Stimulated activated memory B cell treated with anti-CD40 and anti-IgM and Interleukin-4, amounts not matched to agents 10 μg/mL and 1 μg/mL and 100 μg/mL, for 72 hours (primary cell): ENCODE results near the gene MXD1.
A peak's percentile ranks its signal among the peaks of the same experiment; 100 is the strongest.
"Not testable (repeated sequence)": the region's sequence is repeated elsewhere in the genome, so short reads cannot be mapped to it uniquely, and the experiment has no call there.

Experiments
- ATAC-seq: fragments of 150-1000 bp; cut with Tn5 transposase; 2 replicates; pipeline ENCODE4 v1.10.0; 2021
- H3K27ac Mint-ChIP-seq: one replicate; pipeline ENCODE4 v1.8.0; 2022; ENCODE audit warnings: mild to moderate bottlenecking, mixed read lengths
- H3K27me3 Mint-ChIP-seq: one replicate; pipeline ENCODE4 v1.8.0; 2022; ENCODE audit warnings: mixed read lengths
- H3K36me3 Mint-ChIP-seq: one replicate; pipeline ENCODE4 v1.8.0; 2022; ENCODE audit warnings: mixed read lengths
- H3K4me1 Mint-ChIP-seq: one replicate; pipeline ENCODE4 v1.8.0; 2022; ENCODE audit warnings: mixed read lengths
- H3K4me3 Mint-ChIP-seq: one replicate; pipeline ENCODE4 v1.8.0; 2022; ENCODE audit warnings: mild to moderate bottlenecking, moderate library complexity, mixed read lengths
- H3K9me3 Mint-ChIP-seq: one replicate; pipeline ENCODE4 v1.8.0; 2022; ENCODE audit warnings: mixed read lengths

The MXD1 gene

GRCh38 chr2:69943843-69944525 lies 29.1 kb downstream of the MXD1 start:
- no peaks in the 10 kb centered on the region for H3K27me3 Mint-ChIP-seq
- no peak overlapping the region for H3K27ac Mint-ChIP-seq
- ATAC-seq, result no peak
- peaks cover 17% of the 10 kb centered on the region for H3K4me1 Mint-ChIP-seq
- peaks cover 36% of the 10 kb centered on the region for H3K36me3 Mint-ChIP-seq
- no peak overlapping the region for H3K4me3 Mint-ChIP-seq
- H3K9me3 Mint-ChIP-seq, result no peaks in the 10 kb centered on the region

GRCh38 chr2:69944756-69945155 lies 29.8 kb downstream of the MXD1 start:
- Mint-ChIP-seq H3K4me3 (no peak overlapping the region), H3K4me1 (peaks cover 17% of the 10 kb centered on the region), H3K36me3 (peaks cover 30% of the 10 kb centered on the region), H3K9me3 (no peaks in the 10 kb centered on the region), H3K27ac (no peak overlapping the region), H3K27me3 (no peaks in the 10 kb centered on the region)
- no peak for ATAC-seq

GRCh38 chr2:69945441-69945840 lies 30.5 kb downstream of the MXD1 start:
- no peaks in the 10 kb centered on the region for H3K27me3 Mint-ChIP-seq
- H3K4me1 Mint-ChIP-seq, result peaks cover 17% of the 10 kb centered on the region
- no peak overlapping the region for H3K4me3 Mint-ChIP-seq
- H3K27ac Mint-ChIP-seq, result no peak overlapping the region
- no peaks in the 10 kb centered on the region for H3K9me3 Mint-ChIP-seq
- H3K36me3 Mint-ChIP-seq, result peaks cover 26% of the 10 kb centered on the region
- ATAC-seq, result no peak

GRCh38 chr2:69945941-69946340 lies 31.0 kb downstream of the MXD1 start:
- peaks cover 22% of the 10 kb centered on the region for H3K36me3 Mint-ChIP-seq
- no peak overlapping the region for H3K27ac Mint-ChIP-seq
- H3K9me3 Mint-ChIP-seq, result no peaks in the 10 kb centered on the region
- H3K4me3 Mint-ChIP-seq, result no peak overlapping the region
- no peak for ATAC-seq
- no peaks in the 10 kb centered on the region for H3K27me3 Mint-ChIP-seq
- H3K4me1 Mint-ChIP-seq, result peaks cover 17% of the 10 kb centered on the region

- H3K27ac Mint-ChIP-seq, result peak overlapping the region; percentile 48
- H3K4me3 Mint-ChIP-seq, result no peak overlapping the region
- peaks cover 21% of the 10 kb centered on the region for H3K36me3 Mint-ChIP-seq
- no peaks in the 10 kb centered on the region for H3K9me3 Mint-ChIP-seq
- H3K27me3 Mint-ChIP-seq, result no peaks in the 10 kb centered on the region
- H3K4me1 Mint-ChIP-seq, result peaks cover 17% of the 10 kb centered on the region
- ATAC-seq, result peak; percentile 69
Observed at GRCh38 chr2:69946351-69947324, 31.7 kb downstream of the MXD1 start.

- no peak for ATAC-seq
Observed at GRCh38 chr2:69947325-69947931, 32.5 kb downstream of the MXD1 start.

GRCh38 chr2:69948032-69948962 lies 33.4 kb downstream of the MXD1 start:
- Mint-ChIP-seq H3K27me3 (no peaks in the 10 kb centered on the region), H3K27ac (no peak overlapping the region), H3K4me1 (peaks cover 28% of the 10 kb centered on the region), H3K36me3 (peaks cover 7% of the 10 kb centered on the region), H3K9me3 (no peaks in the 10 kb centered on the region), H3K4me3 (no peak overlapping the region)
- ATAC-seq, result peak; percentile 25

More at GRCh38 chr2:69947325-69947931, 32.5 kb downstream of the MXD1 start:
- Mint-ChIP-seq H3K9me3 (no peaks in the 10 kb centered on the region), H3K4me3 (no peak overlapping the region), H3K27ac (peak overlapping the region; percentile 48), H3K27me3 (no peaks in the 10 kb centered on the region), H3K4me1 (peaks cover 21% of the 10 kb centered on the region), H3K36me3 (peaks cover 13% of the 10 kb centered on the region)

- Mint-ChIP-seq H3K27ac (no peak overlapping the region), H3K36me3 (peaks cover 5% of the 10 kb centered on the region), H3K4me1 (peaks cover 28% of the 10 kb centered on the region), H3K9me3 (no peaks in the 10 kb centered on the region), H3K27me3 (no peaks in the 10 kb centered on the region), H3K4me3 (no peak overlapping the region)
- ATAC-seq, result no peak
Observed at GRCh38 chr2:69948963-69949645, 34.2 kb downstream of the MXD1 start.

GRCh38 chr2:69950241-69950640 lies 35.3 kb downstream of the MXD1 start:
- peaks cover 28% of the 10 kb centered on the region for H3K4me1 Mint-ChIP-seq
- no peak overlapping the region for H3K4me3 Mint-ChIP-seq
- H3K27me3 Mint-ChIP-seq, result no peaks in the 10 kb centered on the region
- no peak for ATAC-seq
- H3K27ac Mint-ChIP-seq, result no peak overlapping the region
- no peaks in the 10 kb centered on the region for H3K9me3 Mint-ChIP-seq
- H3K36me3 Mint-ChIP-seq, result no peaks in the 10 kb centered on the region

- not testable (repeated sequence) for H3K27me3 Mint-ChIP-seq, H3K9me3 Mint-ChIP-seq, ATAC-seq, H3K4me3 Mint-ChIP-seq, H3K27ac Mint-ChIP-seq, H3K36me3 Mint-ChIP-seq
- H3K4me1 Mint-ChIP-seq, result peaks cover 25% of the 10 kb centered on the region
Observed at GRCh38 chr2:69950671-69951070, 35.8 kb downstream of the MXD1 start.

GRCh38 chr2:69952336-69953115 lies 37.6 kb downstream of the MXD1 start:
- H3K9me3 Mint-ChIP-seq, result no peaks in the 10 kb centered on the region
- H3K27ac Mint-ChIP-seq, result no peak overlapping the region
- no peak overlapping the region for H3K4me3 Mint-ChIP-seq
- peaks cover 11% of the 10 kb centered on the region for H3K4me1 Mint-ChIP-seq
- H3K27me3 Mint-ChIP-seq, result no peaks in the 10 kb centered on the region
- ATAC-seq, result no peak
- H3K36me3 Mint-ChIP-seq, result no peaks in the 10 kb centered on the region

- Mint-ChIP-seq H3K36me3 (no peaks in the 10 kb centered on the region), H3K27ac (no peak overlapping the region), H3K4me1 (peaks cover 11% of the 10 kb centered on the region), H3K27me3 (no peaks in the 10 kb centered on the region), H3K9me3 (no peaks in the 10 kb centered on the region), H3K4me3 (no peak overlapping the region)
- no peak for ATAC-seq
Observed at GRCh38 chr2:69954084-69954483, 39.2 kb downstream of the MXD1 start.

GRCh38 chr2:69955029-69955428 lies 40.1 kb downstream of the MXD1 start:
- no peak overlapping the region for H3K4me3 Mint-ChIP-seq
- H3K27me3 Mint-ChIP-seq, result no peaks in the 10 kb centered on the region
- H3K4me1 Mint-ChIP-seq, result peaks cover 11% of the 10 kb centered on the region
- ATAC-seq, result no peak
- no peaks in the 10 kb centered on the region for H3K36me3 Mint-ChIP-seq
- no peak overlapping the region for H3K27ac Mint-ChIP-seq
- no peaks in the 10 kb centered on the region for H3K9me3 Mint-ChIP-seq
